HepG2 (cell line): ENCODE results near the gene RTP2. TPM values are rescaled to one million over a fixed set of nuclear protein-coding genes. Genes with fewer than 3 reads are reported as not detected.
A peak's percentile ranks its signal among the peaks of the same experiment; 100 is the strongest.

Experiments
- MAFK ChIP-seq, 2 experiments: IDR thresholded peaks in 1 of 2; conservative IDR thresholded peaks in 1 of 2; 2 replicates each; pipeline ENCODE4 v1.6.1; 2011; ENCODE audit warnings: improper control_type of control experiment in 2 of 2, low read length in 2 of 2
- MNT ChIP-seq: fragments of 450-650 bp; IDR thresholded peaks from 2 replicates; pipeline ENCODE4 v1.6.1; 2016
- MYNN ChIP-seq: sonication (generic); formaldehyde crosslinking; IDR thresholded peaks from 2 replicates; pipeline ENCODE4 v1.4.0; 2020; ENCODE audit warnings: mild to moderate bottlenecking, low read depth, missing genetic modification reagents
- NCOA5 ChIP-seq: sonication (generic); formaldehyde crosslinking; IDR thresholded peaks from 2 replicates; pipeline ENCODE4 v1.4.0; 2020; ENCODE audit warnings: missing genetic modification reagents
- SMYD3 ChIP-seq: sonication (generic); formaldehyde crosslinking; IDR thresholded peaks from 2 replicates; pipeline ENCODE4 v1.8.1; 2023; ENCODE audit warnings: mild to moderate bottlenecking, missing genetic modification reagents
- ZBTB40 ChIP-seq, 2 experiments: fragments of 450-650 bp in 1 of 2; sonication (generic) in 1 of 2; formaldehyde crosslinking in 1 of 2; IDR thresholded peaks; 2 replicates each; pipeline versions ENCODE4 v1.6.1 to v1.8.0; 2016 to 2022; ENCODE audit warnings: antibody characterized with exemption in 1 of 2, mild to moderate bottlenecking in 1 of 2, missing genetic modification reagents in 1 of 2
- ZFY ChIP-seq: sonication (generic); formaldehyde crosslinking; IDR thresholded peaks from 2 replicates; pipeline ENCODE4 v1.4.0; 2020; ENCODE audit warnings: missing genetic modification reagents
- ZNF34 ChIP-seq: sonication (generic); formaldehyde crosslinking; IDR thresholded peaks from 2 replicates; pipeline ENCODE4 v1.4.0; 2020; ENCODE audit warnings: mild to moderate bottlenecking, missing genetic modification reagents, borderline replicate concordance
- ZNF350 ChIP-seq: sonication (generic); formaldehyde crosslinking; IDR thresholded peaks from 2 replicates; pipeline ENCODE4 v1.4.0; 2020; ENCODE audit warnings: mild to moderate bottlenecking, low read depth, missing genetic modification reagents, borderline replicate concordance
- ZNF512 ChIP-seq: sonication (generic); formaldehyde crosslinking; IDR thresholded peaks from 2 replicates; pipeline ENCODE4 v1.4.0; 2020; ENCODE audit warnings: mild to moderate bottlenecking, missing genetic modification reagents
- ZNF674 ChIP-seq: sonication (generic); formaldehyde crosslinking; IDR thresholded peaks from 2 replicates; pipeline ENCODE4 v1.5.0; 2020; ENCODE audit warnings: low read depth, mild to moderate bottlenecking, missing genetic modification reagents
- ZNF703 ChIP-seq: sonication (generic); formaldehyde crosslinking; IDR thresholded peaks from 2 replicates; pipeline ENCODE4 v1.5.1; 2020; ENCODE audit warnings: missing genetic modification reagents, mild to moderate bottlenecking, moderate library complexity, borderline replicate concordance
- ZSCAN20 ChIP-seq: sonication (generic); formaldehyde crosslinking; IDR thresholded peaks from 2 replicates; pipeline ENCODE4 v1.4.0; 2020; ENCODE audit warnings: missing genetic modification reagents, mild to moderate bottlenecking, borderline replicate concordance
- polyA plus RNA-seq, 8 experiments: library from polyadenylated mRNA; depleted of rRNA in 3 of 8; stranded (reverse) in 7 of 8; unstranded in 1 of 8; fragments of >200 nt; fragmentation: Illumina TruSeq in 4 of 8; extraction: Trizol in 4 of 8; gene quantifications; 2 replicates each; pipeline versions ENCODE4 v1.2.1 to v1.2.3, GENCODE V29; 2011 to 2016; ENCODE audit warnings: low read depth in 4 of 8, missing spikeins in 1 of 8, mixed read lengths in 1 of 8; ENCODE audit not compliant: insufficient read depth in 1 of 8
- total RNA-seq, 5 experiments: library from RNA; depleted of rRNA; stranded (reverse); fragments of >200 nt; fragmentation: Illumina TruSeq; extraction: Trizol; gene quantifications; 2 replicates each; pipeline ENCODE4 v1.2.3, GENCODE V29; 2016; ENCODE audit warnings: low read depth in 1 of 5

The RTP2 gene
- total and polyA plus RNA-seq, 2 of the 13 experiments (the other 11 are each of a cell fraction or from before 2014, with no cell fraction given): not detected

GRCh38 chr3:187745201-187746058 lies 43.1 kb upstream of the RTP2 start, which contains the start of gene BCL6 (continued):
- TF ChIP-seq ZNF34 (0 out of 2 replicates have a peak, but pooled peaks have one; percentile 48), MAFK (conservative IDR thresholded peaks at IDR 0.05 in 1 of 2, IDR thresholded peaks at IDR 0.05 in 1 of 2; ENCODE audit: low read length in 2 of 2) (no peak), ZFY (peak; percentile 50; the same call in 1 of the 2 replicates), ZNF512 (CRISPR knock-in tag) (no peak), ZNF674 (CRISPR knock-in tag) (no peak), ZNF350 (peak; percentile 79), NCOA5 (CRISPR knock-in tag) (no peak), ZBTB40 (IDR thresholded peaks at IDR 0.05) (no peak), ZBTB40 (CRISPR knock-in tag; IDR thresholded peaks at IDR 0.05) (peak; percentile 60; the same call in 1 of the 2 replicates), SMYD3 (0 out of 2 replicates have a peak, but pooled peaks have one; percentile 34), MYNN (no peak), ZNF703 (CRISPR knock-in tag) (0 out of 2 replicates have a peak, but pooled peaks have one; percentile 31), ZSCAN20 (CRISPR knock-in tag) (peak; percentile 56; the same call in 1 of the 2 replicates), MNT (no peak)
